HL-60 (cell line): ENCODE data around the gene MFRP.

Source experiments
- GABPA ChIP-seq: IDR thresholded peaks from 2 replicates; pipeline ENCODE4 v1.6.1; 2012; ENCODE audit warnings: low read depth
- POLR2AphosphoS5 ChIP-seq: IDR thresholded peaks from 2 replicates; pipeline ENCODE4 v1.6.1; 2012; ENCODE audit warnings: low read depth
- SPI1 ChIP-seq: IDR thresholded peaks from 2 replicates; pipeline ENCODE4 v1.6.1; 2012; ENCODE audit warnings: low read depth, mild to moderate bottlenecking, borderline replicate concordance
- TF ChIP-seq, protein P1 (sequence below): IDR thresholded peaks from one replicate; pipeline ENCODE4 v1.5.1; 2011; ENCODE audit warnings: low read length, control low read depth, inconsistent platforms; ENCODE audit not compliant: insufficient read depth
- TF ChIP-seq, protein P2 (sequence below): IDR thresholded peaks from 2 replicates; pipeline ENCODE4 v1.6.1; 2012; ENCODE audit warnings: low read depth; ENCODE audit not compliant: insufficient replicate concordance

DNA sequence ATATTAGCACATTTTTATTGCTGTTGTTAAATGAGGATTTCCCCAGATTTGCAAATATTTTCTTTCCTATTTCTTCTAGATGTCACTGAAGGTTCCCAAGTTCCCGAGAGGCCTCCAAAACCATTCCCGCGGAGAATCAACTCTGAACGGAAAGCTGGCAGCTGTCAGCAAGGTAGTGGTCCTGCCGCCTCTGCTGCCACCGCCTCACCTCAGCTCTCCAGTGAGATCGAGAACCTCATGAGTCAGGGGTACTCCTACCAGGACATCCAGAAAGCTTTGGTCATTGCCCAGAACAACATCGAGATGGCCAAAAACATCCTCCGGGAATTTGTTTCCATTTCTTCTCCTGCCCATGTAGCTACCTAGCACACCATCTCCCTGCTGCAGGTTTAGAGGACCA is 47.1 kb downstream of the MFRP start:
- TF ChIP-seq, protein P1, sequence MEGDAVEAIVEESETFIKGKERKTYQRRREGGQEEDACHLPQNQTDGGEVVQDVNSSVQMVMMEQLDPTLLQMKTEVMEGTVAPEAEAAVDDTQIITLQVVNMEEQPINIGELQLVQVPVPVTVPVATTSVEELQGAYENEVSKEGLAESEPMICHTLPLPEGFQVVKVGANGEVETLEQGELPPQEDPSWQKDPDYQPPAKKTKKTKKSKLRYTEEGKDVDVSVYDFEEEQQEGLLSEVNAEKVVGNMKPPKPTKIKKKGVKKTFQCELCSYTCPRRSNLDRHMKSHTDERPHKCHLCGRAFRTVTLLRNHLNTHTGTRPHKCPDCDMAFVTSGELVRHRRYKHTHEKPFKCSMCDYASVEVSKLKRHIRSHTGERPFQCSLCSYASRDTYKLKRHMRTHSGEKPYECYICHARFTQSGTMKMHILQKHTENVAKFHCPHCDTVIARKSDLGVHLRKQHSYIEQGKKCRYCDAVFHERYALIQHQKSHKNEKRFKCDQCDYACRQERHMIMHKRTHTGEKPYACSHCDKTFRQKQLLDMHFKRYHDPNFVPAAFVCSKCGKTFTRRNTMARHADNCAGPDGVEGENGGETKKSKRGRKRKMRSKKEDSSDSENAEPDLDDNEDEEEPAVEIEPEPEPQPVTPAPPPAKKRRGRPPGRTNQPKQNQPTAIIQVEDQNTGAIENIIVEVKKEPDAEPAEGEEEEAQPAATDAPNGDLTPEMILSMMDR, result no peak
- TF ChIP-seq, protein P2, sequence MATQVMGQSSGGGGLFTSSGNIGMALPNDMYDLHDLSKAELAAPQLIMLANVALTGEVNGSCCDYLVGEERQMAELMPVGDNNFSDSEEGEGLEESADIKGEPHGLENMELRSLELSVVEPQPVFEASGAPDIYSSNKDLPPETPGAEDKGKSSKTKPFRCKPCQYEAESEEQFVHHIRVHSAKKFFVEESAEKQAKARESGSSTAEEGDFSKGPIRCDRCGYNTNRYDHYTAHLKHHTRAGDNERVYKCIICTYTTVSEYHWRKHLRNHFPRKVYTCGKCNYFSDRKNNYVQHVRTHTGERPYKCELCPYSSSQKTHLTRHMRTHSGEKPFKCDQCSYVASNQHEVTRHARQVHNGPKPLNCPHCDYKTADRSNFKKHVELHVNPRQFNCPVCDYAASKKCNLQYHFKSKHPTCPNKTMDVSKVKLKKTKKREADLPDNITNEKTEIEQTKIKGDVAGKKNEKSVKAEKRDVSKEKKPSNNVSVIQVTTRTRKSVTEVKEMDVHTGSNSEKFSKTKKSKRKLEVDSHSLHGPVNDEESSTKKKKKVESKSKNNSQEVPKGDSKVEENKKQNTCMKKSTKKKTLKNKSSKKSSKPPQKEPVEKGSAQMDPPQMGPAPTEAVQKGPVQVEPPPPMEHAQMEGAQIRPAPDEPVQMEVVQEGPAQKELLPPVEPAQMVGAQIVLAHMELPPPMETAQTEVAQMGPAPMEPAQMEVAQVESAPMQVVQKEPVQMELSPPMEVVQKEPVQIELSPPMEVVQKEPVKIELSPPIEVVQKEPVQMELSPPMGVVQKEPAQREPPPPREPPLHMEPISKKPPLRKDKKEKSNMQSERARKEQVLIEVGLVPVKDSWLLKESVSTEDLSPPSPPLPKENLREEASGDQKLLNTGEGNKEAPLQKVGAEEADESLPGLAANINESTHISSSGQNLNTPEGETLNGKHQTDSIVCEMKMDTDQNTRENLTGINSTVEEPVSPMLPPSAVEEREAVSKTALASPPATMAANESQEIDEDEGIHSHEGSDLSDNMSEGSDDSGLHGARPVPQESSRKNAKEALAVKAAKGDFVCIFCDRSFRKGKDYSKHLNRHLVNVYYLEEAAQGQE, result no peak
- TF ChIP-seq SPI1 (no peak), POLR2AphosphoS5 (no peak), GABPA (no peak)
